ENCODE measurements around the gene EZH1.
"Not testable (repeated sequence)": the region's sequence is repeated elsewhere in the genome, so short reads cannot be mapped to it uniquely, and the experiment has no call there.

DNA sequence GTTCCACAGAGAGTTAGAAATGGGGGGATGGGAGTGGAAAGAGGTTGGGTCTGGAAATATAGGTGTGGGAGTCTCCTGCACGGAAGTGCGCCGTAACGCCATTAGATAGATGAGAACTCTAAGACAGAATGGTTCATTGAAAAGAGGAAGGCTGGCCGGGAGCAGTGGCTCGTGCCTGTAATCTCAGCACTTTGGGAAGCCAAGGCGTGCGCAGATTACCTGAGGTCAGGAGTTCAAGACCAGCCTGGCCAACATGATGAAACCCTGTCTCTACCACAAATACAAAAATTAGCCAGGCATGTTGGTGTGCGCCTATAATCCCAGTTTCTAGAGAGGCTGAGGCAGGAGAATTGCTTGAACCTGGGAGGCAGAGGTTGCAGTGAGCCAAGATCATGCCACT is 23.2 kb upstream of the EZH1 start:
- TF ChIP-seq EZH2 (IDR thresholded peaks at IDR 0.05; ENCODE audit: borderline replicate concordance, insufficient read depth, low read length, poor library complexity, severe bottlenecking); RAD21 (conservative IDR thresholded peaks at IDR 0.05); POLR2AphosphoS5 (IDR thresholded peaks at IDR 0.05); TAF1 (IDR thresholded peaks at IDR 0.05; ENCODE audit: low read depth); MXI1 (conservative IDR thresholded peaks at IDR 0.05; ENCODE audit: poor library complexity, severe bottlenecking); EP300 (conservative IDR thresholded peaks at IDR 0.05; ENCODE audit: poor library complexity, severe bottlenecking): not testable (repeated sequence)
- TF ChIP-seq, protein P1, sequence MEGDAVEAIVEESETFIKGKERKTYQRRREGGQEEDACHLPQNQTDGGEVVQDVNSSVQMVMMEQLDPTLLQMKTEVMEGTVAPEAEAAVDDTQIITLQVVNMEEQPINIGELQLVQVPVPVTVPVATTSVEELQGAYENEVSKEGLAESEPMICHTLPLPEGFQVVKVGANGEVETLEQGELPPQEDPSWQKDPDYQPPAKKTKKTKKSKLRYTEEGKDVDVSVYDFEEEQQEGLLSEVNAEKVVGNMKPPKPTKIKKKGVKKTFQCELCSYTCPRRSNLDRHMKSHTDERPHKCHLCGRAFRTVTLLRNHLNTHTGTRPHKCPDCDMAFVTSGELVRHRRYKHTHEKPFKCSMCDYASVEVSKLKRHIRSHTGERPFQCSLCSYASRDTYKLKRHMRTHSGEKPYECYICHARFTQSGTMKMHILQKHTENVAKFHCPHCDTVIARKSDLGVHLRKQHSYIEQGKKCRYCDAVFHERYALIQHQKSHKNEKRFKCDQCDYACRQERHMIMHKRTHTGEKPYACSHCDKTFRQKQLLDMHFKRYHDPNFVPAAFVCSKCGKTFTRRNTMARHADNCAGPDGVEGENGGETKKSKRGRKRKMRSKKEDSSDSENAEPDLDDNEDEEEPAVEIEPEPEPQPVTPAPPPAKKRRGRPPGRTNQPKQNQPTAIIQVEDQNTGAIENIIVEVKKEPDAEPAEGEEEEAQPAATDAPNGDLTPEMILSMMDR (IDR thresholded peaks at IDR 0.05; ENCODE audit: poor library complexity, severe bottlenecking) = not testable (repeated sequence)
- TF ChIP-seq, protein P2, sequence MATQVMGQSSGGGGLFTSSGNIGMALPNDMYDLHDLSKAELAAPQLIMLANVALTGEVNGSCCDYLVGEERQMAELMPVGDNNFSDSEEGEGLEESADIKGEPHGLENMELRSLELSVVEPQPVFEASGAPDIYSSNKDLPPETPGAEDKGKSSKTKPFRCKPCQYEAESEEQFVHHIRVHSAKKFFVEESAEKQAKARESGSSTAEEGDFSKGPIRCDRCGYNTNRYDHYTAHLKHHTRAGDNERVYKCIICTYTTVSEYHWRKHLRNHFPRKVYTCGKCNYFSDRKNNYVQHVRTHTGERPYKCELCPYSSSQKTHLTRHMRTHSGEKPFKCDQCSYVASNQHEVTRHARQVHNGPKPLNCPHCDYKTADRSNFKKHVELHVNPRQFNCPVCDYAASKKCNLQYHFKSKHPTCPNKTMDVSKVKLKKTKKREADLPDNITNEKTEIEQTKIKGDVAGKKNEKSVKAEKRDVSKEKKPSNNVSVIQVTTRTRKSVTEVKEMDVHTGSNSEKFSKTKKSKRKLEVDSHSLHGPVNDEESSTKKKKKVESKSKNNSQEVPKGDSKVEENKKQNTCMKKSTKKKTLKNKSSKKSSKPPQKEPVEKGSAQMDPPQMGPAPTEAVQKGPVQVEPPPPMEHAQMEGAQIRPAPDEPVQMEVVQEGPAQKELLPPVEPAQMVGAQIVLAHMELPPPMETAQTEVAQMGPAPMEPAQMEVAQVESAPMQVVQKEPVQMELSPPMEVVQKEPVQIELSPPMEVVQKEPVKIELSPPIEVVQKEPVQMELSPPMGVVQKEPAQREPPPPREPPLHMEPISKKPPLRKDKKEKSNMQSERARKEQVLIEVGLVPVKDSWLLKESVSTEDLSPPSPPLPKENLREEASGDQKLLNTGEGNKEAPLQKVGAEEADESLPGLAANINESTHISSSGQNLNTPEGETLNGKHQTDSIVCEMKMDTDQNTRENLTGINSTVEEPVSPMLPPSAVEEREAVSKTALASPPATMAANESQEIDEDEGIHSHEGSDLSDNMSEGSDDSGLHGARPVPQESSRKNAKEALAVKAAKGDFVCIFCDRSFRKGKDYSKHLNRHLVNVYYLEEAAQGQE (IDR thresholded peaks at IDR 0.05; ENCODE audit: borderline replicate concordance) = not testable (repeated sequence)
